Caki2 (cell line): ENCODE results near the gene LY6G6F. TPM values are rescaled to one million over a fixed set of nuclear protein-coding genes. Genes with fewer than 3 reads are reported as not detected.

ENCODE experiments used
- DNase-seq: peaks from one replicate; pipeline ENCODE4 v3.0.0-alpha.2; 2015; ENCODE audit warnings: low read depth
- in situ Hi-C: cut with HindIII; loops from 2 replicates; pipeline ENCODE4 v1.10.0; 2016; ENCODE audit warnings: low sequenced_read_pairs, low pct_unique_long_range_greater_than_20kb, mixed read lengths
- total RNA-seq: library from RNA; depleted of rRNA; stranded (reverse); fragments of >200 nt; shearing (Covaris generic); gene quantifications from 2 replicates; pipeline ENCODE4 v1.2.3, GENCODE V29; 2014; ENCODE audit warnings: low replicate concordance

Gene LY6G6F
- total RNA-seq, 1 experiment from 2014 or later: not detected

DNA sequence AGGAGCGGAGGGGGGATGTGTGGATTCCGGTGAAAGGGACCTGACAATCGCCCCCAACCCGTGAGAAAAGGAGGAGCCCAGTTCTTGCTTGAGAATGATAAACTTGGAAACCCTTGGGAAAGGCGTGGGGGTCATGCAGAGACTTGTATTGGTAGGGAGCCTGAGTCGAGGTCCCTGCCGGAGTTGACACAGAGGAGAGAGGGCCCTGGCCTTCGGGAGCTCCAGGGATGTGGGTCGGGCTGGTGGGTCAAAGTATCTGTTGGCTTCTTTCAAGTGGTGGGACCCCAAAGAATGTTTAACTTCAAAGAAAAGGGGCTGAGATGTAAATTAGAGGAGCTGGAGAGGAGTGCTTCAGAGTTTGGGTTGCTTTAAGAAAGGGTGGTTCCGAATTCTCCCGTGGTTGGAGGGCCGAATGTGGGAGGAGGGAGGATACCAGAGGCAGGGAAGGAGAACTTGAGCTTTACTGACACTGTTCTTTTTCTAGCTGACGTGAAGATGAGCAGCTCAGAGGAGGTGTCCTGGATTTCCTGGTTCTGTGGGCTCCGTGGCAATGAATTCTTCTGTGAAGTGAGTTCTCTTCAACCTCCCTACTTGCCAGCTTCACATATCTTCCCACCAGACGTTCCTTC is 40.2 kb upstream of the LY6G6F start:
- in situ Hi-C loops: no loop called here
- DNase-seq: no peak

GRCh38 chr6:31669676-31670075 is 37.0 kb upstream of the LY6G6F start, which contains the start of gene LY6G5B:
Gene LY6G5B, plus strand, starts transcription at chr6:31669976. Its CDS starts 975 bp downstream, at chr6:31670951.
- no peak for DNase-seq
- in situ Hi-C loops: no loop called here

- no peak for DNase-seq
- in situ Hi-C loops: no loop called here
These were observed 30.3 kb upstream of the LY6G6F start for GRCh38 chr6:31676322-31676903.

GRCh38 chr6:31676904-31677303 is 29.8 kb upstream of the LY6G6F start:
- in situ Hi-C loops: no loop called here
- no peak for DNase-seq

GRCh38 chr6:31677955-31678354 is 28.7 kb upstream of the LY6G6F start:
- DNase-seq: no peak
- in situ Hi-C loops: no loop called here

- in situ Hi-C loops: no loop called here
- peak; percentile 84 for DNase-seq
These were observed 26.2 kb upstream of the LY6G6F start, which contains the start of gene LY6G5C for GRCh38 chr6:31680226-31681134. Gene LY6G5C, minus strand, starts transcription at chr6:31681067. Its CDS starts 694 bp downstream, at chr6:31680373.

GRCh38 chr6:31681135-31681671 is 25.5 kb upstream of the LY6G6F start:
- DNase-seq: no peak
- in situ Hi-C loops: no loop called here

DNA sequence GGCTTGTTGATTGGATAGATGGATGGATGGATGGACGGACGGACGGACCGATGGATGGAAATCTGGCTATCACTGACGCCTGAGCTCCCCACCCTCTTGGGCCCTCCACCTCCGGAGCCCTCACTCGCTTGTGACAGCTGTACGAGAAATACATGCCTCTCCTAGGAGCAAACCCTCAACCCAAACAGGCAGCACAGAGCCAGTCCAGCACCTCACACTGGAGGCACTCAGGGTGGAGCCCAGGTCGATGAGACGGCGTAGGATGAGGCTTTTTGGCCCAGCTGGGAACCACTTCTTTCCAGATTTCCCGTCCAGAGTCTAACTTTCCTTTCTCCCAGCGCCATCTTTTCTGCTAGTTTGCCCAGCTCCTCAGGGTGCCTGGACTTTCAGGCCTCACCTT is 23.1 kb upstream of the LY6G6F start:
- DNase-seq: no peak

GRCh38 chr6:31686483-31686882 is 20.2 kb upstream of the LY6G6F start:
- no peak for DNase-seq

More for the DNA sequence above, 23.1 kb upstream of the LY6G6F start:
- in situ Hi-C loops: no loop called here

DNA sequence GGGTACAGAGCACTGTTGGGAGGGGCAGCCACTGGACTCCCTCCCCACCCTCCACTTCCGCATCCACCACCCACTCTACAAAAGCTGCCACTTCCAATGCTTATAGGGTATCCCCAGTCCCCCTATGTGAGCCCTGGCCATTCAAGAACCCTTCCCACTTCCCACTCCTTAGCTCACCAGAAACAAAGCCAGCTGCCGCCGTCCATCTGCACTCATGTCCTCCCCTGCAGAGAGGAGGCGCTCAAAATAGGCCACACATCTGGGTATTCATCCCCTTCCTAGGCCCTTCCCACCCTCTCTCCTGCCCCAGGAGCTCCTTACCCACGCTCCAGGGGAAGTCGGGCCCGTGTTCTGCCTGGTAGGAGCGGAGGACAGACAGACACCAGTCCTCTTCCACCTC is 19.3 kb upstream of the LY6G6F start:
- DNase-seq: no peak
- in situ Hi-C loops: no loop called here

More at GRCh38 chr6:31686483-31686882, 20.2 kb upstream of the LY6G6F start:
- in situ Hi-C loops: no loop called here

- in situ Hi-C loops: no loop called here
- DNase-seq: no peak
These were observed 18.6 kb upstream of the LY6G6F start for GRCh38 chr6:31687860-31688693.

DNA sequence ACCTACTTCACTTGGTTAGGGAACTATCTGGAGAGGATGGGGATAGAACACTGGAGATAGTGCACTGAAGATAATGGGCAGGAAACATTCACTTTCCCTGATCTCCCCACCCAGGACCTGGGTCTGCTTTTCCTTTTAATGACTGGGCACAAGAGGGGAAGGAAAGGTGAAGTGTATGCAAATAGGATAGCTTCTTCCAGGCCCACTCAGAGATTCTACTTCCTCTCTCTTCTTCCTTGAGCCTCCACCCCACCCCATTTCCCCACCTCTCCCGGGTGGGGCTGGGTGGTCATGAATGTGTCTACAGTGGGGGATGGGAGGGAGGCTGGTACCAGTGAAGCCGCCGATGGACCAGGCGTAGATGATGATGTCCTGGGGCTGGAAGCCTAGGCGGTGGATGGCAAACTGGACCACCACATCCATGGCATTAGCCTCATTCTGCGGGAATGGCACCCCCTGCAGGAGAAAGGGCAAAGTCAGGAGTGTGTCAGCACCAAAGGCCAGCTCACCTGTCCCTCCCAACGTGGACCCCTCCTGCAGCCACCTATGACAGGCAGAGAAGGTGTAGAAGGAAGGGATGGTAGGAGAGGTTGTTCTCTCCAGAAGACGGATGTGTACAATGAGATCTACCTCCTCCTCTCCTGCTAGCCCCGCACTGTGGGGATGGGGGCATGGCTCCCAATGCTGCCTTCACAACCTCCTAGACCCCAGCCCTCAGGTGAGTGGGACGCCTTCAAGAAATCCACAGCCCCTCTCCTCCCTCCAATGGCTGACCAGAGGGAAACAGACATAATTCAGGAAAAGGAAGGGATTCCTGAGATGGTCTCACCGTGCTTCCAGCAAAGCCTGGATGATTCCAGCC is 17.2 kb upstream of the LY6G6F start:
- DNase-seq: no peak
- in situ Hi-C loops: no loop called here

DNA sequence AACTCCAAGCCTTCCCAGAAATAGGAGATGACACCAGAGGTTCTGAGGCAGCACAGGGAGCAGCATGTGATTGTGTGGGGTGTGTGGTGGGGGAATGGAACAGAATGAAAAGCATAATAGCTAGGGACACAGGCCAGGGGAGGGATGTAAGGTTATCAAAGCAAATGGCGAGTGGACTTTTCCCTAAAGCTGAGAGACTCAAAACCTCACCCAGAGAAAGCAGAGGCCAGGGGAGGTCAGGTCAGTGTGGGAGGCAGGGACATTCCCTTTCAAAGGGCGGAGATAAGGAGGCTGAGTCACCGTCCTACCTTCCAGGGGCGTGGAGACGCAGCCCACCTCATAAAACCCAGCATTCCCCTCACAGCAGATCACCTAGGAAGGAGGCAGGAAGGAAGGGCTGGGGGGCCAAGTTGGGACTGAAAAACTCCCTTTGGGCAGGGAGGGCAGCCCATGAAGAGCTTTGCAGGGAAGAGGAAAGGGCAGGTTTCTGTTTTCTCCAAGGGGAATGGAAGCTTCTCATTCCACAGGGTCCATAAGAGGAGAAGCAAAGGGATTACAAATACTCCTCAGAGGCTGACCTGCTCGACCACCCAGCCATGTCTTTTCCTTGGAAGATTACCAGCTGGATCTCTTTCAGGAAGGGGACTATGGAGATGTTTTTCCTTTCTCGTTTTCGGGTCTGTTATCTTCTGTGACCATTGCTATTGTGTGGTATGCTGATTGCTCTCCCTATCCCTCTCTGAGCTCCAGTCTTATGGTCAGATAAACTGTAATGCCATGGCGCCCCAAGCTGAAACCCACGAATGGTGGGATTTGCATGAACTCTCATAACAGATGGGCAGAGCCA is 16.2 kb upstream of the LY6G6F start:
- in situ Hi-C loops: no loop called here
- DNase-seq: no peak

GRCh38 chr6:31691078-31691463 is 15.6 kb upstream of the LY6G6F start:
- DNase-seq: no peak
- in situ Hi-C loops: no loop called here

- DNase-seq: no peak
- in situ Hi-C loops: no loop called here
These were observed 15.0 kb upstream of the LY6G6F start for GRCh38 chr6:31691564-31692108.

DNA sequence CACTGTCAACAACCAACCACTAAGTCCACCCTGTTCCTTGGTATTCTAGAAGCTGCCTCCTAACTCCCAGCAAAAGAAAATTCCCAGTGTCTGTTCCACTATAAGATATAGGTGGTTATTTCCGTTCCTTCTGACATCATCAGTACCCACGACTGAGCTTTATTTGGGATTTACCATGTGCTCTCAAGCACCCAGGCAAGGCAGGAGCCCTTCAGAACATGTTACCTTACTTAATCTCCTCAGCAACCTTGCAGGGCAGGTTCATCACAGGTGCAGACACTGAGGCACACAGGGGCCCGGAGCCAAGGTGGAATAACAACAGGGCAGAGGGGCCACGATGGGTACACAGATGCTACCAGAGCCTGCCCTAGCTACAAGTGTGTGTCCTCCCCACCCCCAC is 14.3 kb upstream of the LY6G6F start:
- in situ Hi-C loops: no loop called here
- DNase-seq: no peak
